HG02870 (cell line): ENCODE measurements around the gene TREM1.

Experiments used
- ATAC-seq: cut with Tn5 transposase; IDR thresholded peaks from one replicate; pipeline ENCODE4 v1.9.1; 2021; ENCODE audit warnings: mild to moderate bottlenecking, moderate library complexity; ENCODE audit not compliant: unreplicated experiment

Gene TREM1

DNA sequence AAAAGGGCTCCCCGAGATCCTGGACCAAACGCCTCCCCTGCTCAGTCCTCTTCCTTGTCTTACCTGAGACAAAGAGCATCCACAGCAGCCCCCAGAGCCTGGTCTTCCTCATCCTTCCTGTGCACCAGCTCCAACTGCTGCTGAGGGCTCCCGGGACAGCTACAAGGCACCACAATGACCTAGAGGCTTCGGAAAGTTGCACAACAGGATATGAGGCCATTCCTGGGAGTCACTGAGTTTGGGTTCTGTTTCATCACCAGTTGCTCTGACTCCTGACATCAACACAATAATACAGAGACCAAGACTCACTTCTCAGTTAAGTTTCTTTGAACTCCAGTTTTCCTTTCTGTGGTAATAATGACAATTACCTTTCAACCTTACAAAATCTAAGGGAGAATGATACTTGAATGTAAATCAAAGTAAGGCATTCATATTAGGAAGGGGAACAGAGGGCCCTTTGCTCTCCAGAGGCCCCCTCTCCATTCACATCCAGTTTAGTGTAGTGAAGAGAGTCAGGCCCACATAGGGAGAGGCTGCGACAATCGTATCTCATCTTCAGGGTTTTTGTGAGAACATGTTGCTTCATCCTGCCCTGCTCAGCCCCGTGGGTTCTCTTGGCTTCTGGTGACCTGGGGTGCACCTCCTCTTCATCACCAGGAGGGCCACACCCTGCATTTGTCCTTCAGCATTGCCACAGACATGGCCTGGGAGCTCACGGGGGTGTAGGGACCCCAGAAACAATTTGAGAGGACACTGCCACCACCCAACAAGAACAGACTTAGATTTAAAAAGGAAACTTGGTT is at the start of gene TREM1:
TREM1 (minus strand) TSS at position 139 of the 803 bp plus-strand sequence; CDS start at position 112, 27 bp downstream.
- no peak for ATAC-seq

DNA sequence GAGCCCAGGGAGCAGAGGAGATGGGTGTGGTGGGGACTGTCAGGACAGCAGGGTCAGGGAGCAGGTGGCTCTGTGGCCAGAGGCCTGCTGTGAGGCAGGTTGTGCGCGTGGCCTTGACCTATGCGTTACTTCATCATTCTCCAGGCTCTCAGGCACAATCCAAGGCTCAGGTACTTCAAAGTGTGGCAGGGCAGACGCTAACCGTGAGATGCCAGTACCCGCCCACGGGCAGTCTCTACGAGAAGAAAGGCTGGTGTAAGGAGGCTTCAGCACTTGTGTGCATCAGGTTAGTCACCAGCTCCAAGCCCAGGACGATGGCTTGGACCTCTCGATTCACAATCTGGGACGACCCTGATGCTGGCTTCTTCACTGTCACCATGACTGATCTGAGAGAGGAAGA is 49.5 kb upstream of the TREM1 start:
- ATAC-seq = no peak

DNA sequence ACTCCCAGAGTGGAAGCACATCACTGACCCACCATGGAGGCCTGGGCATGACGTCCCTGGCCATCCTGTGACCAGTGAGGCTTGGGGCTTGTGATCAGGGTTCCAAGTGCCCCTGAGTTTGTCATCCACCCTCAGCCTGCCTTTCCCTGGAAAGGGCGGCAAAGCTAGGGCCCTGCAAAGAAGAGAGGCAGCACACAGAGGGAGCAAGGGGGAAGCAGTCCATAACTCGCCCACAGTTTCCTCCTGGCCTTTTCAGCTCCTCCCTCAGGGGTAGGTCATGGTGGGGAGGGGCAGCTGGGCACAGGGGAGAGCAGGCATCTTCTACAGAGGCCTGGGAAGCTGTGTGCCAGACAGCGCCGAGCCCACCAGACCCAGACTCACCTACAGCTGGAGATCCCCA is 48.8 kb upstream of the TREM1 start, which contains the start of gene NCR2:
NCR2 (plus strand) TSS at position 313 of the 400 bp plus-strand sequence. CDS start 269 bp downstream, outside the sequence.
- ATAC-seq = no peak

DNA sequence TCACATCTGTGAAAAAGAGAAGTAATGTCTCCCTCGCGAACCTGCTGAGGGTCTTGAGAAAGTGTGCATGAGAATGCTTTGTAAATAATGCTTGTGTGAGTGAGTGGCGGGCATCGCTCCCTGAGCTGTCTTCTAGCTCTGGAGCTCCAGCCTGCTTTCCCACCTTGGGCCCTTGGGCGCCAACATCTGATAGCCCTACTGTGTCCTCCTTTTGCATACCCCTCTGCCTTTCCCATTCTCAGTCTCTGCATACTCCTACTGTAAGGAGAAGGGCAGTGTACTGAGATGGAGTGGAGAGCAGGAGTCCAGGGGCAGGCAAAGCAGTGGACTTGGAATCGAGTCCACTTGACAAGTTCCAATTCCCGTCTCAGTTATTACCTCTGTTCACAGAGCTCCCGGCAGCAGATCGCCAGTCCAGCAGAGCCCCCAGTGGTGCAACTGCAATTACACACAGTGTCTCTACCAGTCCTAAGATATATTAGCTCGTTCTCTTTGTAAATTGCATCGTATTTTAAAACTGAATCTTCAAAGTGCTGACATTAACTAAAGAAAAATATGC is 48.1 kb upstream of the TREM1 start:
- ATAC-seq = no peak

DNA sequence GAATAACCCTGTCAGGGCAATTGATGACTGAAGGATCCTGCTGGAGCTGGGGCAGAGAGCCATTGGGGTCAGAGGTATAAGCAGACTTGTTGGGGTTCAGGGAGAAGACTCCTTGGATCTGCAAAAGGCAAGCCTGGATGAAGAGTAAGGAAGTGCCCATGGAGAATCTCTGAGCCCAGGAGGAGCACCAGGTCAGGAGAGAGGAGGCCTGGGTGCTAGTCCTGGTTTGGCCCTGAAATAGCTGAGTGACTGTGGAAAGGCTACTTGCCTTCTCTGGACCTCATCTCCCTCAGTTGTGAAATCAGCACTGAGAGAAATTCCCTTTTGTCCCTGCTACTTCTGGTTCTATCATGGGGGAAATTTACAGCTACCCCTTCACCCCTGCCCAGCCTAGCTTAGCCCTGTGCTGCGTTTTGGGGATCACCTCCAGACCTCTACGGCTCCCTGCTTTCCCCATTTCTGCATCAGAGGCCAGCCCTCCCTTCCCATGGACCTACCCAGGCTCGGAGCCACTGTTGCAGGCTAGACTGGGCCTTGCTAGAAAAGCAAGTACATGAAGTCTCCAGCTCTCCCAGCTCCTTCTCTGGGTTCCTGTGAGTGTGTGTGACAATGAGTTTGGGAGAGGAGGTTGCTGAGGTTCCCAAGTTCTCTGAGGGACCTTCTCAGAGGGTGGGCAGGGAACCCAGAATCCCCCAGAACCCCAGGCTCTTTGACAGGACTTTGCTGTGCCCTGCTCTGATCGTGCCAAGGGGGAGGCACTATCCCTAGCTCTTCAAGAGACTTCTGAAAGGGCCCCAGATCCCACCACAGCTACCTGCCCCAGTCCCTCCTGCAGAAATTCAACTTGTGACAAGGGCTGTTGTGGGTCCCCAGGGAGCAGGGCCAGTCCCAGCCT is 46.6 kb upstream of the TREM1 start:
- no peak for ATAC-seq

DNA sequence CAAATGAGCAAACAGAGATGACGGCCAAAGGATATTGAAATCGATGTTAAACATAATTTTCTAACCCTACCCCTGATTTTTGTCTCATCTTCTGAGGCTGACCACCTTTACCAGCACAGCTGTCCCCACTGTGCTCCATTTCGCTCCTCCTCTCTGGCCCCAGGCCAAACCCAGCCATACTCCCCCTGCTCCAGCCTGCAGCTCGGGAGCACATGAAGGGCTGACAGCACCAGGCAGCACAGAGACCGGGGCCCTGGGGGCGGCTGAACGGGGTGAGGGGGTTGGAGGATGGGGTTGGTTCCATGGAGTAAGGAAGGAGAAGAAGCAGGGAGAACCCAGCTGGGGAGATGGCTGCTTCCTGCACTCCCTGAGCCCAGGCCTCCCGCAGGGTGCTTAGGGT is 45.8 kb upstream of the TREM1 start:
- ATAC-seq = no peak

DNA sequence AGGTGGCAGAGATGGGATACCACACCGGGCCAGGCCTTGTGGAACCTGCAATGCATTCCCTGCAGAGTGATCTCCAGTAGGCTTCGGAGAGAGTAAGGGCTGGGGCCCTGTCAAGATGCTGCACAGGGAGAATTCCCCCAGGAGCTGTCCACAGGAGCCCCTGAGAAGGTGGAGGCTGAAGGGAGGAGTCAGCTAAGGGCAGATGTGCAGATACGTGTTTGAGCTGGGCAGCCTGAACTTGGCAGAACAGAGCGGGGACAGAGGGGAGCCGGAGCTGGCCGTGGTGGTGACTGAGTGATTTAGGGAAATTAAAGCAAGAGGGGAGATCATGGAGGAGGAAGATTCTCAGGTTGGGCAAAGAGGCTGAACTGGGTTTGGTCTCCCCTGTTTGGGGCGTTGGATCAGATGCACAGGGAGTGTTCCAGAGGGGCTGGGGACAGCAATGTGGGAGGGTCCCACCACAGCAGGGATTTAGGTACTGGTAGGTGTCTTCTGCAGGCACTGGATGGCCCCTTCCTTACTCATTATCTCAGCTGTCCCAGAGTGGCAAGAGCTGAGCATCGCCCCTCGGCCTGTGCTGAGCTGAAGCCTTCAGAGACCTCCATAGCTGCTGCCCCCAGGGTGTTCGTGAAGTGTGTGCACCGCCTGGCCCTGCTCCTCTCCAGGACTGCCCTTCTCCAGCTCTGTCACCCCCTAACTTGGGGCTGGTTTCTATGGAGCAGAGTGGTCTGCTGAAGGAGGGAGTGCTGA is 45.1 kb upstream of the TREM1 start:
- no peak for ATAC-seq

DNA sequence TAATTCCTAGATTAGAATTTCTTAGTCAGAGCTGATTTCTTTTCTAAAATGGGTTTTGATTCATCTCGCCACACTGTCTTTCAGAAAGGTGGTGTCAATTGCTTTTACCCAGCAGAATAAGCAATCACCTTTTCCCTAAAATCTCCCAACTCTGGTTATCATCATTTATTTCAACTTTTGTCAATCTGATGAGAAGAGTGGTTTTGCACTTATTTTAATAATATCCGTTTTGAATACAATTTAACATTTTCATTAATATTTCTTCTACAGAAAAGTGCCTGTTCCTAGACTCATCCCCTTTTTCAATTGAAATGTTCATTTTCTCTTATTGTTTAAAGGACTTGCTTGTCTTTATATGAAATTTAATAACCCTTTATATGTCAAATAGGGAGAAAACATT is 40.7 kb upstream of the TREM1 start:
- no peak for ATAC-seq

DNA sequence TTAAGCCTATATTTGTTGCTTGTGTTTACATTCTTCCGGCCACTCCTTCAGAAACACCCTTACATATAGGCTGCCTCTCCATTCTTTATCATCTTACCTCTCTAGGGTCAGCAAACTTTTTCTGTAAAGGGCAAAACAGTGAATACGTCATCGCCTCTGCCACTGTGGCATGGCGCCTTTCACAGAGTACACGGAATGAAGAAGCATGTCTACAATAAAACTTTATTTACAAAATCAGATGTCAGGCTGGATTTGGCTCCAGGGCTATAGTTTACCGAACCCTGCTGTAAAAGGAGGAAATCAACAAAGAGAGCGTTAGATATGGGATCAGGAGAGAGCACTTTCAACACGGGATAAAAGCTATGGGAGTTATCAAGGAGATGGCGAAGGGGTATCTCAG is 39.6 kb upstream of the TREM1 start:
- ATAC-seq = no peak

DNA sequence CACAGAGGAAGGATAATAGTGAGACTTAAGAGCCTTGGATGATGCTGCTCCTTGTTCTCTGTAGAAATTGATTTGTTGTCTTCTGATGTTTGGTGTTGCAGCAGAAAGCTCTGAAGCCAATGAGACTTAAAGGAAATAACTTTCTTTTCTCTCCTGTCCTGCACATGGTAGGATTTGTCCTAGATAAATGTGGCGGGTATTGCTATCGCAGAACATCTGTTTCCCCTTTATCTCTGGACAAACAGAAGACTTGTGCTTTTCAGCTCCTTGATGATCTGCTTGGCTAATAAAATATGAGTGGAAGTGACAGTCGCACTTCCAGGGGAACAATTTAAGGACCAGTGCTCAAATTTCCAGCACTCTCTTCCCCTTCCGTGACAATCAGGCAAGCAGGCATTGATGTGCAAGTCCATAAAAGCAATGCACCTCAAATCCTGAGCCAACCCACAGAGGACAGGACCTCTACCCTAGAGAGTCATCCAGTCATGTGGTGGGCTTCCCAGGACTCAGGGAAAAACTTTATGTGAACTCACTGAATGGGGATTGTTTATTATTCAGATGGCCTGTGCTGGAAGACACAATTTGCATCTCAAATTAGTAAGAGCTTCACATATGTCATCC is 39.1 kb upstream of the TREM1 start:
- no peak for ATAC-seq

DNA sequence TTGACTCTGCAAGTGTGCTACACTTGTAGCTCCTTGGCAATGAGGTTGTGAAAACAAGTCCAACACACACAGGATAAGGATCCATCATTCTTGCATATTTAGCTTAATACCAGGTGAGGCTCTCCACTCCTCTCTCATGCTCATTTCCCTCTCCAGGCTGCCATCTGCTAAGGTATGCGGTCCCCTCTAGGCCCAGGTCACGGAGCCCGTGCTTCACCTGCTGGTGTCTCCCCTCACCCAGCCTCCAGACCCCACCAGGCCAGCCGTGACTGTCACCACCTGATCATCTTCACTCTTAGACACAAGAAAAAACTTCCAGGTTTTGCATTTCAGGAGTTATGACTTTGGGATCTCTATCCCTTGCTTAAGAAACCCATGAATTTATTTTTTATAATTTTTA is 34.7 kb upstream of the TREM1 start:
- ATAC-seq = no peak

DNA sequence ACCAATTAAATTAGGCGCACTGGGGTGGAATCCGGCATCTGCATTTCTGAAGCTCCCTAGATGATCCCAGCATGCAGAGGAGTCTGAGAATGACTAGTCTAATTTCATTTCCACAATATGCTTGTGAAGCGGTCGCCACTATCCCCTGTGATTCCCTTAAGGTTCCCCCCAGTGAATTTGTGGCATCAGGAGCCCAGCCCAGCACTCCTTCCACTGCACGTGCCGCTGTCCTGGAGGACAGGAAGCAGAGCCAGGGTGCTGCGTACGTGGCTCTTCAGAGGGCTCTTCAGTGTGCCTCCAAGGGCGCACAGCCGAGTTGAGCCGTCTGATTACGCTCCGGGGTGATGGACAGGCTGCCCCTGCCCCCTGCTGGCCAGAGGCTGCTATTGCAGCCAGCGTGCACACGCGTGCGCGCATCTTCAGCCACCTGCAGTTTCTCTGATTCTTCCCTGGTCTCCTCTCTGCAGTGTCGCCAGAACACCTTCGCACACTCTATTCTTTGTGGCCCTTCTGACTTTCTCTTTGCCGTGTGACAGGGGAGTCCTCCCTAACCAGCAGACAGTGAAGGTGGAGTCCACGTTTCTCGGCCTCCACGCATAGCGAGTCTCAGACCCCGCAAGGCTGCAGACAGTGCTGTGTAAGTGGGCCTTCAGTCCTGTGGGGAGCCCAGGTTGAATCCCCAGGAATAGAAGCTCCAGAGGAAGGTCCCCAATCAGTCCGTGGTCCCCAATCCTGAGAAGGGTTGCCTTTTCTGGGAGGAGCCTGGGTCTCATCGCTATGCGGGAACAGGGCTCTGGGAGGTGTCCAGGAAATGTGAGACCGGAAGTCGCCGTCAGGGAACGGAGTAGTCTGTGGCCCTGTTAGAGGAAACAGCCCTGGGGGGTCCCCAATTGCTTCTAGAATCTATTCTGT is 32.4 kb upstream of the TREM1 start:
- peak; percentile 79 for ATAC-seq

DNA sequence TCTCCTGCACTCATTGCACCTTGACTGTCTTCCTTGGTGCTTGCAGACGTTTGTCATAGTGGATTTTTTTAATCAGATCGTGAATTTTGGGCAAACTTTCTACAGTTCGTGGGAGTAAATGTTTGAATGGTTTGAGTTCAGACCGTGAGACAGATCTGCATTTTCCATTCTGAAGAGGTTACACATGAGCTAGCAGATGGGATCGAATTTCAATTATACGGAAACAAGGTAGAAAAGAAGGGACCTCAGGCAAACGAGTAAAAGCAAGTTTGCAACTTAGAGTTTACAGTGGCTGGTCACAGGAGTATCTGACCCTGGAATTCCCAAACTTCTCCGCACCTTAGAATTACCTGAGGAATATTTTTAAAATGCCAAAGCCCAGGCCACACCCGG is 31.8 kb upstream of the TREM1 start:
- no peak for ATAC-seq

DNA sequence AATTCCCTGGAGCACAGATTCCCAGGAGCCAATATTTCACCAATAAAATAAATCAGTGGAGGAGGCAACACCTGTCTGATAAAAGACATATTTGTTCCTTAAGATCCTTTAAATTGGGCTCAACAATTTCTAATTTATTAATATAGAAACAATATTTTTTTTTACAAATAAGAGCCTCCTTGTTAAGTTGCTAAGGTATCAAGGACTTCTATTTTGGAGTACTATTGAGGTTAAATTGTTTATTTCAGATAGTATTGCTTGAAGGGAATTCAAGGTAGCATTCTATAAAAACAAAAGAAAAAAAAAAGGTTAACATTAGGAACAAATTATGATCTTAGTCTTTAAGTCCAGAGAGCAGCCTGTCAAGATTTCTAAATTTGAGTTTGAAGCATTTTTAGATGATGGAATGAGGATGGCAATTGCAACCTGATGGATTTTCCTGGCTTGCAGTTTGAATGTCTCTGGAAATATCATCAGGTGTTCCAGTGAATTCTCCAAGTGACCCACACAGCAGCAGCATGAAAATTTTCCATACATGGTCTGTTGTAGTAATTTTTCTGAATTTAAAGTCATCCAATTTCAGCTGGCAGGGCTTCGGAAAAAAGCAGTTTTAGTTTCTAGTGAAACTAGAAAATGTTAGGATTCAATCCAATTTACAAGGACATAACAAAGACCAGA is 29.6 kb upstream of the TREM1 start:
- ATAC-seq = no peak

DNA sequence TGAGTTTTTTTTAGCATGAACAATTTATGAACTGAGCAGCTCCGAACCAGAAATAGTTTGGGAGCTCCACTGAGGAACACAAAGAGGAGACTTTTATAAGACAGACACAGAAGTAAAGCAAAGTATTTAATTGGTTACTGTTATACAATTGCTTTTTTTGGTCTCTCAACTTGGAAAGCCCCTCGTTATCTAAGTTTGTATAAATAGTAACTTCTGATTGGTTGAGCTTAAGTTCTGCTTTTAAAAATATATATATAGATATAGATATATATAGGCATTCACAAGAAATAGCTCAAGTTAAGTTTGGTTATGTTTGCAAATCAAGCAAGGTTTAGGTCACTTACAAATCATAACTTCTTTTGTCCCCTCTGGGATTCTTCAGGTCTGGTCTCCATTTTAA is 28.7 kb upstream of the TREM1 start:
- ATAC-seq = no peak

DNA sequence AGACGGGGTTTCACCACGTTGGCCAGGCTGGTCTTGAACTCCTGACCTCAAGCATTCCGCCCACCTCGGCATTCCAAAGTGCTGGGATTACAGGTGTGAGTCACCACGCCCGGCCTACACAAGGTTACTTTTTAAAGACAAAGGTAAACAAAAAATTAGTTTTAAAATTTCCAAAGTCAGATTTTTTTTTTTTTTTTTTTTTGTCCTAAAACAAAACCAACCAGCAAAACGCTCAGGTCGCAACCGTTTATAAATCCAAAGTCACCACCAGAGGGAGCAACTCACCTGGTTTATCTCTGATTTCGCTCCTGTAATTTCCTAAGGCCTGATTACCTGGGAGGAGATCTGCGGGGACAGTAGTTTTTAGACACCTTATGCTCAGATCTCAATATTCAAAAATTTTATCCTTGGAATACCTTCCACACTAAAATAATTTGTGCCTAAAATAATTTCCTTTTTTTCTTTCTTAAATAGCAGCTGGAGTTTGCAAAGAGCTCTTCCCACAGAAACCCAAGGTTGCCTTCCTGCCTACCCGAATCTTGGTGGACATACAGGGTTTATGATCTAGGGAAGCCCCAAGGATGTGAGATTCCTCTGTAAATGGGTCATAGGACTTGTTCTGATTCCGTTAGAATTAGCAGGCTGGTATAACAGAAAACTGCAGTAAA is 19.8 kb upstream of the TREM1 start:
- no peak for ATAC-seq

DNA sequence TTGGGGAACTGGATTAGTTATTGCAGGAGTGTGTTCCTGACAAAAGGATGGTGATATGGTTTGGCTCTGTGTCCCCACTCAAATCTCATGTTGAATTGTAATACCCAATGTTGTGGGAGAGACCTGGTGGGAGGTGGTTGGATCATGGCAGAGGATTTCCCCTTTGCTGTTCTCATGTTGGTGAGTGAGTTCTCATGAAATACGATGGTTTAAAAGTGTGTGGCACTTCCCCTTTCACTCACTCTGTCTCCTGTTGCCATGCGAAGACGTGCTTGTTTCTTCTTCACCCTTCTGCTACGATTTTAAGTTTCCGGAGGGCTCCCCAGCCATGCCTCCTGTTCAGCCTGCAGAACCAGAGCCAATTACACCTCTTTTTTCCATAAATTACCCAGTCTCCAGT is 16.2 kb upstream of the TREM1 start:
- no peak for ATAC-seq

DNA sequence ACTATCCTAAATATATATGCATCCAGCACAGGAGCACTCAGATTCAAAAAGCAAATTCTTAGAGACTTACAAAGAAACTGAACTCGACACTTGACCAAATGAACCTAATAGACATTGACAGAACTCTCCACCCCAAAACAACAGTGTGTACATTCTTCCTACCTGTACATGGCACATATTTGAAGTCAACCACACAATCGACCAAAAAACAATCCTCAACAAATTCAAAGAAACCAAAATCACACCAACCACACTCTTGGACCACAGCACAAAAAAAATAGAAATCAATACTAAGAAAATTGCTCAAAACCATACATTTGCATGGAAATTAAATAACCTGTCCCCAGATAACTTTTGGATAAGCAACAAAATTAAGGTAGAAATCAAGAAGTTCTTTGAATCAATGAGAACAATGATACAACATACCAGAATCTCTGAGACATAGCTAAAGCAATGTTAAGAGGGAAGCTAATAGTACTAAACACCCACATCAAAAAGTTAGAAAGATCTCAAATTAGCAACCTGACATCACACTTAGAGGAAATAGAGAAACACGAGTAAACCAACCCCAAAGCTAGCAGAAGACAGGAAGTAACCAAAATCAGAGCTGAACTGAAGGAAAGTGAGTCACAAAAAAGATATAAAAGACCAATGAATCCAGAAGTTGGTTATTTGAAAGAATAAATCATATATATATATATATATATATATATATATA is 12.5 kb upstream of the TREM1 start:
- no peak for ATAC-seq
